A673 (cell line): ENCODE measurements around the gene ETFB.
A peak's percentile ranks its signal among the peaks of the same experiment; 100 is the strongest.

Experiments
- EZH2 ChIP-seq: fragments of 200-600 bp; sonication (generic); IDR thresholded peaks from 2 replicates; pipeline ENCODE4 v1.6.1; 2017; ENCODE audit warnings: borderline replicate concordance, low read depth, mild to moderate bottlenecking, mixed read lengths, antibody characterized with exemption, low read length; ENCODE audit not compliant: poor library complexity, severe bottlenecking
- TF ChIP-seq, protein P1 (sequence below): fragments of 300-800, 200-600 bp; sonication (generic); conservative IDR thresholded peaks from 2 replicates; pipeline ENCODE4 v1.5.1; 2017; ENCODE audit warnings: low read depth, mild to moderate bottlenecking, antibody characterized with exemption, low read length, moderate library complexity, mixed read lengths

DNA sequence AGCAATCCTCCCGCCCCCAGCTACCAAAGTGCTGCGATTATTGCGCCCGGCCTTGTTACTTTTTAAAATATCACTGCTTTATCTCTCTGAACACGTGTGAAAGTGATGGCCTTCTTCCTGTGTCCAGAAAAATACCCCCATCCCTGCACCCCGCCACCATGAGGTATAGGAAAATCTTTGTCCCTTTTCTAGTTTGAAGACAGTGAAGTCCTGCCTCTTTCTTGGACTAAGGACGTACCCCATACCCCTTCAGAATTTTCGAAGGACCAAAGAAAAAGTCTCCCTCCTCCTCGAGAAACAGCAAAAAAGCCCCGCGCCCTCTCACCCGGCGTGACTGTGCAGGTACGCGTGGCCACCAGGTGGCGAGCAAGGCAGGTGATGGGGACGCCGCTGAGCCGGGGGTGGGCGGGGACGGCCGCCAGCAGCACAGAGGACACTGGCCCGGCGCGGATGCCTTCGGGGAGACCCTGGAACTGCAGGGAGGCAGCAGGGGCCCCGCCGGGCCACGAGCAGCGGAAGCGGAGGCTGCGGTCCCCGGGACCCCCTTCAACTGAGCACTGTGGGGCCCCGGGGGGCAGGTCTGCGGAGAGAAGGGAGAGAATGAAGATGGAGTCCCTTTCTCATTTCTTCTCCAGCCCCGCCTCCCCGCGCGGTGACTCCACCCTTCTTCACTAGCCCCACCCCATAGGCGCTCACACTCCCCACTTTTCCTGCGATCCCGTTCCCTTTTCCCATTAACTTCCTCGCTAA, 27.4 kb downstream of the ETFB start:
- TF ChIP-seq, protein P1, sequence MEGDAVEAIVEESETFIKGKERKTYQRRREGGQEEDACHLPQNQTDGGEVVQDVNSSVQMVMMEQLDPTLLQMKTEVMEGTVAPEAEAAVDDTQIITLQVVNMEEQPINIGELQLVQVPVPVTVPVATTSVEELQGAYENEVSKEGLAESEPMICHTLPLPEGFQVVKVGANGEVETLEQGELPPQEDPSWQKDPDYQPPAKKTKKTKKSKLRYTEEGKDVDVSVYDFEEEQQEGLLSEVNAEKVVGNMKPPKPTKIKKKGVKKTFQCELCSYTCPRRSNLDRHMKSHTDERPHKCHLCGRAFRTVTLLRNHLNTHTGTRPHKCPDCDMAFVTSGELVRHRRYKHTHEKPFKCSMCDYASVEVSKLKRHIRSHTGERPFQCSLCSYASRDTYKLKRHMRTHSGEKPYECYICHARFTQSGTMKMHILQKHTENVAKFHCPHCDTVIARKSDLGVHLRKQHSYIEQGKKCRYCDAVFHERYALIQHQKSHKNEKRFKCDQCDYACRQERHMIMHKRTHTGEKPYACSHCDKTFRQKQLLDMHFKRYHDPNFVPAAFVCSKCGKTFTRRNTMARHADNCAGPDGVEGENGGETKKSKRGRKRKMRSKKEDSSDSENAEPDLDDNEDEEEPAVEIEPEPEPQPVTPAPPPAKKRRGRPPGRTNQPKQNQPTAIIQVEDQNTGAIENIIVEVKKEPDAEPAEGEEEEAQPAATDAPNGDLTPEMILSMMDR, result peak; percentile 89
- no peak for TF ChIP-seq EZH2
